Activated CD8-positive, alpha-beta memory T cell treated with anti-CD3 and anti-CD28 coated beads for 4 hours (primary cell): ENCODE data around the gene UTS2R.
"Not testable (repeated sequence)": the region's sequence is repeated elsewhere in the genome, so short reads cannot be mapped to it uniquely, and the experiment has no call there.

Experiments used
- DNase-seq, 2 donors: peaks; one replicate each; pipeline ENCODE4 v3.0.0-alpha.2; 2020; ENCODE audit warnings: low read depth in 2 of 2

Gene UTS2R

GRCh38 chr17:82354804-82355308, 16.7 kb upstream of the UTS2R start:
- DNase-seq: no peak

DNA sequence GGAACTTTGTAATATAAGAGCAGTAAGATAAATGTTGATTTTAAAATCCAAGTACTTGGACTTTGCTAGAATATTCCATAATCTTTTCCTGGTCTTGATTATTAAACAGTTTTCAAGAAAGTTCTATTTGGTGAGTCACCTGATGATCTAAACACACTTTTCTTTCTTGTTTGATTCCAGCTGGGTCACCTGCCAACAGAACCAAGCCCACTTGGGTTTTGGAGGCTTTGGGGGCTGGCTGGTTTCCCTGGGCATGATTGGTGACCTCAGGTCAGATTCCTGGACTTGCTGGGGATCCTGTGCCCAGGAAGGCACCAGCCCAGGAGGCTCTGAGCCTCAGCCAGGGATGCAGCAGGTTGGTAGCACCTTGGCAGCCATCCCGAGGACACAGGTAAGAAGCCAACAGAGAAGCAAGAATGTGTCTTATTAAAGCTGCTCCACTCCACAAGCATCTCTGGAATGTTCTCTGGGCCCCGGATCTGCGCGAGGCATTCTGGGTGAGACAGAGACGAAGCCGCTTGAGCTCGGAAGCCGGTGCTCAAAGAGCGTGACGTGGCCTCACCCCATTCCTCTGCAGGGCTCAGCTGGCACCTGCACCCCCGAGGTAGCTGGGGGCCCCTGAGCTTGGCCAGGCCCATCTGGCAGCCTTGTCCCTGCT, 15.7 kb upstream of the UTS2R start:
- DNase-seq: no peak

- DNase-seq: no peak
Observed at GRCh38 chr17:82356845-82357355, 14.7 kb upstream of the UTS2R start.

GRCh38 chr17:82357394-82357793, 14.2 kb upstream of the UTS2R start:
- no peak for DNase-seq

GRCh38 chr17:82358465-82359350, 12.9 kb upstream of the UTS2R start, which contains the start of gene TEX19:
TEX19 (plus strand) TSS chr17:82359247; CDS start chr17:82362151, 2,904 bp downstream.
- DNase-seq: no peak

GRCh38 chr17:82359451-82360074, 12.0 kb upstream of the UTS2R start:
- DNase-seq: not testable (repeated sequence)

- no peak for DNase-seq
Observed at GRCh38 chr17:82361885-82362633, 9.5 kb upstream of the UTS2R start.

- DNase-seq: no peak
Observed at GRCh38 chr17:82365606-82366295, 5.8 kb upstream of the UTS2R start.

- no peak for DNase-seq
Observed at GRCh38 chr17:82366749-82367148, 4.8 kb upstream of the UTS2R start.

- DNase-seq: no peak
Observed at GRCh38 chr17:82367724-82368524, 3.6 kb upstream of the UTS2R start.

- no peak for DNase-seq
Observed at GRCh38 chr17:82369211-82369610, 2.4 kb upstream of the UTS2R start.

GRCh38 chr17:82370471-82371332, 863 bp upstream of the UTS2R start:
- no peak for DNase-seq

DNA sequence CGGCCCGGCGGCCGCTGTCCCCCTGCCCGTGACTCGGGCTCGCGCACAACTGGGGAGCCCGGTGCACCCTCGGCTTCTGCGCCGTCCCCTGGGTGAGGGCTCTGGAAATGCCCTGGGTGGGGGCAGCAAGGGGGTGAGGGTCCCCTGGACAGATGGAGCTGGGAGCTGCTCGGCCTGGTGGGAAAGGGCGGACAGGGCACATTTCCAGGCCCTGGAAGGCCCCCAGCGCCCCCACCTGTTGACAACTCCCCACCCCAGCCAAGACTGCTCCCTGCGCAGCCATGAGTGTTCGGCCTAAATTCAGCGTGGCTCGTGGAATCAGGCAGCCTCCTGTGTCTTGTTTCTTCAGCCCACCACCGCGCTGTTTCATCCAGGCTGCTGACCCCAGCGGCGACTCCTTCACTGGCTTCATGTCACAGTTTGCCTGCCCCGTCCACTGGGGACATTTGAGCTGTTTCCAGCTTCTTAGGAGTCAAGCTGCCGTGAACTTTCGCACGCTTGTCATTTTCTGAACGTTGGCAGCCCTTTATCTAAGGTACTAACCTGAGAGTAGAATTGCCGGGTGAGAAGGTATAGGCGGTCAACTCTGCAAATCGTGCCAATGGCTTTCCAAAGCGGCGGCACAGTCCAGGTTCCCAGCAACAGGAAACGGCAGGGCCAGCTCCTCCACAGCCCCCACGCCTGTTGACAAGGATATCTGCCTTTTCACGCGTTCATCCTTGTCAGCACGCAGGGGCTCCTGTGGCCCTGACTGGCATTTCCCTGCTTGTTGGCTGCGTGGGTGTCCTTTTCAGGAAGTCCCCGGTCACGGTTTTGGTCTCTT, 895 bp downstream of the UTS2R start:
- DNase-seq: no peak

- not testable (repeated sequence) for DNase-seq
Observed at GRCh38 chr17:82373072-82373452, 1.5 kb downstream of the UTS2R start.

DNA sequence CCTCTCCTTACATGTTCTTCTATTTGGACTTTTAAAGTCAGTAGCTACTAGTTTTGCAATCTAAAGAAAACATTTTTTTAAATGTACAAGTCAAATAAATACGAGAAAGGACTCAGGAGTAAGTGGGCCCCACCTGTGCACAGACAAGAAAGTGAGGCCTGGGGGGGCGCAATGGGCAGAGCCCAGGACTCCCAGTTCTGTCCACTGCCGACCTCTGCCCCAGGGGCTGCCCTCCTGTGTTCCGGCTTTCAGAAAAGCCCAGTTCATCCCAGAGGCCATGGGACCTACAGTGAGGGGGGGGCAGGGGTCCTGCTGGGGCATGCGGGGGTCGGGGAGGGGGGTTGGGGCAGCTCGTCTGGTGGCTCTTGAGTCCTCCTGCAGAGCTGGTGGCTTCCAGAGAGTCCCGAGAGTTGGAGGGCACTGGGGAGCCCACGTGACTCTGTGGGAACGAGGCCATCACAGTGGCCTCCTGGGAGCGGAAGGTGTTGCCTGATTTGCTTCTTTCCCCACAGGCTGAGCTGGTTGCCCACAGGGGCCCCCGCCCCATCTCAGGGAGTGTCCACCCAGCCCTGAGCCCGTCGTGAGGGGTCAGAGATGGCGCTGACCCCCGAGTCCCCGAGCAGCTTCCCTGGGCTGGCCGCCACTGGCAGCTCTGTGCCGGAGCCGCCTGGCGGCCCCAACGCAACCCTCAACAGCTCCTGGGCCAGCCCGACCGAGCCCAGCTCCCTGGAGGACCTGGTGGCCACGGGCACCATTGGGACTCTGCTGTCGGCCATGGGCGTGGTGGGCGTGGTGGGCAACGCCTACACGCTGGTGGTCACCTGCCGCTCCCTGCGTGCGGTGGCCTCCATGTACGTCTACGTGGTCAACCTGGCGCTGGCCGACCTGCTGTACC, 2.4 kb downstream of the UTS2R start:
- DNase-seq: no peak

- DNase-seq: no peak
Observed at GRCh38 chr17:82374626-82375331, 3.2 kb downstream of the UTS2R start.
